OCI-LY3 (cell line): Measurements from ENCODE around the gene CHST14.

Experiments
- H2AFZ ChIP-seq: fragments of 200-600, 300-600 bp; shearing (Covaris generic); 2 replicates; pipeline ENCODE4 v1.6.0; 2014; ENCODE audit warnings: antibody characterized with exemption, low read depth, low read length
- H3K27ac ChIP-seq: fragments of 200-600, 300-600 bp; sonication (generic); 2 replicates; pipeline ENCODE4 v1.5.1; 2014; ENCODE audit warnings: mild to moderate bottlenecking, low read length, moderate library complexity, mixed read lengths
- H3K27me3 ChIP-seq: fragments of 200-600, 300-600 bp; sonication (generic); 2 replicates; pipeline ENCODE4 v1.6.1; 2014; ENCODE audit warnings: low read depth, low read length, mixed read lengths
- H3K36me3 ChIP-seq: fragments of 200-600, 300-600 bp; sonication (generic); replicated peaks from 2 replicates; pipeline ENCODE3; 2014; ENCODE audit warnings: low read depth, low read length, mixed read lengths
- H3K4me1 ChIP-seq: fragments of 300-600, 200-600 bp; sonication (generic); 2 replicates; pipeline ENCODE4 v1.6.1; 2014; ENCODE audit warnings: low read length, mixed read lengths
- H3K4me2 ChIP-seq: fragments of 200-600, 300-600 bp; sonication (generic); 2 replicates; pipeline ENCODE4 v1.6.1; 2014; ENCODE audit warnings: low read length, mixed read lengths
- H3K4me3 ChIP-seq: fragments of 300-600, 200-600 bp; sonication (generic); 2 replicates; pipeline ENCODE4 v1.5.1; 2014; ENCODE audit warnings: antibody characterized with exemption, mild to moderate bottlenecking, low read length, moderate library complexity
- H3K79me2 ChIP-seq: fragments of 300-600, 200-600 bp; shearing (Covaris generic); 2 replicates; pipeline ENCODE4 v1.6.1; 2014; ENCODE audit warnings: mild to moderate bottlenecking, low read length, mixed read lengths
- H3K9ac ChIP-seq: fragments of 300-600, 200-600 bp; shearing (Covaris generic); 2 replicates; pipeline ENCODE4 v1.6.0; 2014; ENCODE audit warnings: mild to moderate bottlenecking, low read length, moderate library complexity
- H3K9me3 ChIP-seq: fragments of 200-600, 300-600 bp; shearing (Covaris generic); 2 replicates; pipeline ENCODE4 v1.6.1; 2014; ENCODE audit warnings: low read length, mixed read lengths; ENCODE audit not compliant: insufficient read depth
- H4K20me1 ChIP-seq: fragments of 200-600, 300-600 bp; sonication (generic); 2 replicates; pipeline ENCODE4 v1.6.1; 2016; ENCODE audit warnings: low read length, mixed read lengths; ENCODE audit not compliant: insufficient read depth
- CTCF ChIP-seq: fragments of 200-600, 300-600 bp; sonication (generic); IDR thresholded peaks from 2 replicates; pipeline ENCODE4 v1.5.1; 2014; ENCODE audit warnings: antibody characterized with exemption, low read length, low read depth
- EZH2phosphoT487 ChIP-seq: fragments of 200-600 bp; shearing (Covaris generic); IDR thresholded peaks from 2 replicates; pipeline ENCODE4 v1.6.1; 2018; ENCODE audit warnings: antibody characterized with exemption, mixed run types, low read depth

The CHST14 gene

GRCh38 chr15:40459391-40460015, 11.3 kb upstream of the CHST14 start:
- H3K79me2 ChIP-seq = peaks cover 23% of the 10 kb centered on the region
- no peaks in the 10 kb centered on the region for H3K9me3 ChIP-seq
- TF ChIP-seq CTCF (no peak), EZH2phosphoT487 (no peak)
- no peak overlapping the region for H3K4me3 ChIP-seq
- H3K4me1 ChIP-seq = peaks cover 3% of the 10 kb centered on the region; the same call in 1 of the 2 replicates
- peaks cover 14% of the 10 kb centered on the region for H3K36me3 ChIP-seq
- H2AFZ ChIP-seq = no peak overlapping the region
- no peak overlapping the region for H3K4me2 ChIP-seq
- H3K27me3 ChIP-seq = no peaks in the 10 kb centered on the region
- no peak overlapping the region for H3K27ac ChIP-seq
- peaks cover 34% of the 10 kb centered on the region for H4K20me1 ChIP-seq
- H3K9ac ChIP-seq = no peak overlapping the region

- Histone ChIP-seq H3K9me3 (no peaks in the 10 kb centered on the region), H3K9ac (no peak overlapping the region), H4K20me1 (peaks cover 27% of the 10 kb centered on the region), H3K27me3 (no peaks in the 10 kb centered on the region), H3K27ac (no peak overlapping the region), H3K36me3 (peaks cover 14% of the 10 kb centered on the region), H2AFZ (no peak overlapping the region), H3K4me1 (peaks cover 3% of the 10 kb centered on the region; the same call in 1 of the 2 replicates), H3K4me3 (no peak overlapping the region), H3K79me2 (peaks cover 16% of the 10 kb centered on the region), H3K4me2 (no peak overlapping the region)
- no peak for TF ChIP-seq CTCF
- no peak for TF ChIP-seq EZH2phosphoT487
Measured at GRCh38 chr15:40460404-40460803, 10.4 kb upstream of the CHST14 start.

GRCh38 chr15:40461958-40462357, 8.8 kb upstream of the CHST14 start:
- TF ChIP-seq CTCF (no peak), EZH2phosphoT487 (no peak)
- Histone ChIP-seq H3K27ac (no peak overlapping the region), H3K36me3 (peaks cover 14% of the 10 kb centered on the region), H3K9me3 (no peaks in the 10 kb centered on the region), H3K4me3 (no peak overlapping the region), H4K20me1 (peaks cover 14% of the 10 kb centered on the region; the same call in 1 of the 2 replicates), H3K9ac (no peak overlapping the region), H2AFZ (no peak overlapping the region), H3K27me3 (no peaks in the 10 kb centered on the region), H3K4me2 (no peak overlapping the region), H3K79me2 (peaks cover 3% of the 10 kb centered on the region), H3K4me1 (no peaks in the 10 kb centered on the region)

- no peak overlapping the region for H3K4me2 ChIP-seq
- no peak overlapping the region for H2AFZ ChIP-seq
- H3K36me3 ChIP-seq = peaks cover 14% of the 10 kb centered on the region
- no peaks in the 10 kb centered on the region for H3K27me3 ChIP-seq
- no peak overlapping the region for H3K9ac ChIP-seq
- peaks cover 9% of the 10 kb centered on the region; the same call in 1 of the 2 replicates for H4K20me1 ChIP-seq
- no peaks in the 10 kb centered on the region for H3K4me1 ChIP-seq
- H3K27ac ChIP-seq = no peak overlapping the region
- TF ChIP-seq EZH2phosphoT487 (no peak), CTCF (no peak)
- H3K4me3 ChIP-seq = no peak overlapping the region
- H3K79me2 ChIP-seq = no peaks in the 10 kb centered on the region
- no peaks in the 10 kb centered on the region for H3K9me3 ChIP-seq
Measured at GRCh38 chr15:40463279-40463678, 7.5 kb upstream of the CHST14 start.
